Stimulated activated CD4-positive, alpha-beta T cell treated with anti-CD3 and anti-CD28 coated beads, Interleukin-1b, Interleukin-23, amount 100 ng/mL, for 4 hours (primary cell): ENCODE measurements around the gene ZNF423.

Experiments
- DNase-seq, 2 donors: peaks; one replicate each; pipeline ENCODE4 v3.0.0-alpha.2; 2020; ENCODE audit warnings: low read depth in 2 of 2

ZNF423 gene

GRCh38 chr16:49785970-49786369 lies 69.9 kb downstream of the ZNF423 start:
- no peak for DNase-seq

- DNase-seq = no peak
Measured at GRCh38 chr16:49782405-49782804, 73.5 kb downstream of the ZNF423 start.

GRCh38 chr16:49781401-49781800 lies 74.5 kb downstream of the ZNF423 start:
- no peak for DNase-seq

GRCh38 chr16:49780433-49780832 lies 75.5 kb downstream of the ZNF423 start:
- DNase-seq = no peak

GRCh38 chr16:49779979-49780378 lies 75.9 kb downstream of the ZNF423 start:
- DNase-seq = no peak

GRCh38 chr16:49778202-49778930 lies 77.5 kb downstream of the ZNF423 start:
- no peak for DNase-seq

GRCh38 chr16:49776734-49777133 lies 79.2 kb downstream of the ZNF423 start:
- no peak for DNase-seq

- DNase-seq = no peak
Measured at GRCh38 chr16:49776085-49776595, 79.8 kb downstream of the ZNF423 start.

GRCh38 chr16:49775581-49775980 lies 80.3 kb downstream of the ZNF423 start:
- DNase-seq = no peak

- DNase-seq = no peak
Measured at GRCh38 chr16:49775018-49775417, 80.9 kb downstream of the ZNF423 start.

GRCh38 chr16:49773534-49774475 lies 82.1 kb downstream of the ZNF423 start:
- DNase-seq = no peak

GRCh38 chr16:49767998-49768397 lies 87.9 kb downstream of the ZNF423 start:
- no peak for DNase-seq

GRCh38 chr16:49767414-49767813 lies 88.5 kb downstream of the ZNF423 start:
- DNase-seq = no peak

- no peak for DNase-seq
Measured at GRCh38 chr16:49766225-49766624, 89.7 kb downstream of the ZNF423 start.

- no peak for DNase-seq
Measured at GRCh38 chr16:49763826-49764225, 92.1 kb downstream of the ZNF423 start.

- no peak for DNase-seq
Measured at GRCh38 chr16:49760815-49761214, 95.1 kb downstream of the ZNF423 start.

GRCh38 chr16:49757559-49758069 lies 98.3 kb downstream of the ZNF423 start:
- no peak for DNase-seq

- DNase-seq = no peak
Measured at GRCh38 chr16:49756775-49757558, 98.9 kb downstream of the ZNF423 start.

- no peak for DNase-seq
Measured at GRCh38 chr16:49755716-49756505, 100.0 kb downstream of the ZNF423 start.

- DNase-seq = no peak
Measured at GRCh38 chr16:49755313-49755620, 100.6 kb downstream of the ZNF423 start.
